Panc1 (cell line): ENCODE data around the gene CSF3R. TPM values are rescaled to one million over a fixed set of nuclear protein-coding genes. Genes with fewer than 3 reads are reported as not detected.

Experiments used
- ATAC-seq: fragments of 200-7000 bp; cut with Tn5 transposase; 2 replicates; pipeline ENCODE4 v1.9.1; 2020; ENCODE audit warnings: mild to moderate bottlenecking, moderate library complexity
- BruUV-seq: library from RNA; stranded (reverse); fragments of 400-500 nt; replicated peaks from 2 replicates; lab custom pipeline; 2021; lab: Mats Ljungman, UMichigan
- CTCF ChIA-PET: fragments of 300-600 bp; sonication (Branson Sonifier 250); formaldehyde crosslinking; loops from one replicate; lab custom pipeline; 2022; ENCODE audit warnings: antibody characterized with exemption; lab: Charles Lee
- POLR2A ChIA-PET: fragments of 300-600 bp; sonication (Branson Sonifier 250); formaldehyde crosslinking; loops from one replicate; lab custom pipeline; 2022; ENCODE audit warnings: antibody characterized with exemption; lab: Charles Lee
- DNase-seq: peaks from one replicate; pipeline ENCODE4 v3.0.0-alpha.2; 2010; ENCODE audit warnings: low read depth, low spot score
- H3K27ac ChIP-seq: 2 replicates; pipeline ENCODE4 v1.5.1; 2011; ENCODE audit warnings: mild to moderate bottlenecking, low read length, inconsistent platforms
- H3K27me3 ChIP-seq: fragments of 200-500 bp; sonication (Bioruptor generic); 2 replicates; pipeline ENCODE4 v1.6.0; 2014; ENCODE audit warnings: low read length, inconsistent platforms; ENCODE audit not compliant: control insufficient read depth, insufficient read depth
- H3K36me3 ChIP-seq: fragments of 200-500 bp; sonication (Bioruptor generic); 2 replicates; pipeline ENCODE4 v1.5.1; 2014; ENCODE audit warnings: inconsistent platforms, mild to moderate bottlenecking, low read length, moderate library complexity; ENCODE audit not compliant: control insufficient read depth, insufficient read depth
- H3K4me1 ChIP-seq: 2 replicates; pipeline ENCODE4 v1.5.1; 2011; ENCODE audit warnings: inconsistent platforms, mild to moderate bottlenecking, low read length, moderate library complexity; ENCODE audit not compliant: control insufficient read depth, insufficient read depth
- H3K4me3 ChIP-seq, 2 experiments: 2 replicates each; pipeline ENCODE4 v1.5.1; 2011 to 2012; ENCODE audit warnings: low read depth in 2 of 2, low read length in 2 of 2, mild to moderate bottlenecking in 2 of 2, inconsistent platforms in 1 of 2, moderate library complexity in 1 of 2
- H3K9me3 ChIP-seq: fragments of 200-500 bp; sonication (Bioruptor generic); 2 replicates; pipeline ENCODE4 v1.5.1; 2014; ENCODE audit warnings: low read depth, mild to moderate bottlenecking, inconsistent platforms, low read length, moderate library complexity; ENCODE audit not compliant: control insufficient read depth, insufficient read depth
- POLR2AphosphoS5 ChIP-seq: IDR thresholded peaks from 2 replicates; pipeline ENCODE4 v1.6.1; 2012; ENCODE audit warnings: mild to moderate bottlenecking, low read depth, low read length, moderate library complexity
- SIN3A ChIP-seq: IDR thresholded peaks from 2 replicates; pipeline ENCODE4 v1.6.1; 2012; ENCODE audit warnings: low read depth, mild to moderate bottlenecking, low read length, moderate library complexity, borderline replicate concordance; ENCODE audit not compliant: insufficient read depth
- TCF7L2 ChIP-seq: IDR thresholded peaks from 2 replicates; pipeline ENCODE4 v1.6.1; 2011; ENCODE audit warnings: mild to moderate bottlenecking, low read depth, low read length, inconsistent platforms
- in situ Hi-C: cut with HindIII; loops from 2 replicates; pipeline ENCODE4 v1.10.0; 2016; ENCODE audit warnings: low sequenced_read_pairs, low pct_unique_long_range_greater_than_20kb
- intact Hi-C: fragments of 100-400 bp; cut with micrococcal nuclease; formaldehyde crosslinking; loops from one replicate; pipeline ENCODE4 v1.10.0; 2022; ENCODE audit not compliant: unreplicated experiment
- total RNA-seq: library from RNA; stranded (reverse); gene quantifications from one replicate; pipeline ENCODE4 v1.2.1, GENCODE V29; 2021; ENCODE audit not compliant: unreplicated experiment
- TF ChIP-seq, protein P1 (sequence below), 2 experiments: IDR thresholded peaks; 2 replicates each; pipeline ENCODE4 v1.6.1; 2011 to 2012; ENCODE audit warnings: low read depth in 2 of 2, control low read depth in 1 of 2, low read length in 1 of 2, mild to moderate bottlenecking in 1 of 2, moderate library complexity in 1 of 2; ENCODE audit not compliant: insufficient read depth in 1 of 2
- TF ChIP-seq, protein P2 (sequence below): fragments of 450-650 bp; IDR thresholded peaks from 2 replicates; pipeline ENCODE4 v1.5.1; 2017; ENCODE audit warnings: mild to moderate bottlenecking

Gene CSF3R
- total RNA-seq, 1 experiment from 2014 or later, result 0.31 TPM

GRCh38 chr1:36440646-36441045 lies 42.1 kb downstream of the CSF3R start:
- no TSS peak for BruUV-seq
- ChIA-PET POLR2A (interaction anchor here (0.9 kb wide), 1 partner anchor 15 kb away, joined by 4 read pairs; no protein-coding TSS in a partner anchor), CTCF (no interaction called here)
- intact Hi-C loops (no loop called here), in situ Hi-C loops (no loop called here)
- no peak for ATAC-seq
- H3K4me1 ChIP-seq, result no peaks in the 10 kb centered on the region
- no peak overlapping the region for H3K27ac ChIP-seq
- H3K9me3 ChIP-seq, result no peaks in the 10 kb centered on the region
- no peak for TF ChIP-seq TCF7L2
- H3K36me3 ChIP-seq, result no peaks in the 10 kb centered on the region
- H3K27me3 ChIP-seq, result no peaks in the 10 kb centered on the region
- DNase-seq, result no peak
- no peak overlapping the region for H3K4me3 ChIP-seq

- in situ Hi-C loops, result no loop called here
- no peaks in the 10 kb centered on the region for H3K4me1 ChIP-seq
- H3K27ac ChIP-seq, result no peak overlapping the region
- H3K9me3 ChIP-seq, result no peaks in the 10 kb centered on the region
- no peaks in the 10 kb centered on the region for H3K27me3 ChIP-seq
- CTCF ChIA-PET, result no interaction called here
- ATAC-seq (no peak), DNase-seq (no peak)
- POLR2A ChIA-PET, result no interaction called here
- intact Hi-C loops, result no loop called here
- no peaks in the 10 kb centered on the region for H3K36me3 ChIP-seq
- H3K4me3 ChIP-seq, result no peak overlapping the region
- BruUV-seq, result no TSS peak
- no peak for TF ChIP-seq SIN3A
- TF ChIP-seq POLR2AphosphoS5, result no peak
- TF ChIP-seq, protein P1, sequence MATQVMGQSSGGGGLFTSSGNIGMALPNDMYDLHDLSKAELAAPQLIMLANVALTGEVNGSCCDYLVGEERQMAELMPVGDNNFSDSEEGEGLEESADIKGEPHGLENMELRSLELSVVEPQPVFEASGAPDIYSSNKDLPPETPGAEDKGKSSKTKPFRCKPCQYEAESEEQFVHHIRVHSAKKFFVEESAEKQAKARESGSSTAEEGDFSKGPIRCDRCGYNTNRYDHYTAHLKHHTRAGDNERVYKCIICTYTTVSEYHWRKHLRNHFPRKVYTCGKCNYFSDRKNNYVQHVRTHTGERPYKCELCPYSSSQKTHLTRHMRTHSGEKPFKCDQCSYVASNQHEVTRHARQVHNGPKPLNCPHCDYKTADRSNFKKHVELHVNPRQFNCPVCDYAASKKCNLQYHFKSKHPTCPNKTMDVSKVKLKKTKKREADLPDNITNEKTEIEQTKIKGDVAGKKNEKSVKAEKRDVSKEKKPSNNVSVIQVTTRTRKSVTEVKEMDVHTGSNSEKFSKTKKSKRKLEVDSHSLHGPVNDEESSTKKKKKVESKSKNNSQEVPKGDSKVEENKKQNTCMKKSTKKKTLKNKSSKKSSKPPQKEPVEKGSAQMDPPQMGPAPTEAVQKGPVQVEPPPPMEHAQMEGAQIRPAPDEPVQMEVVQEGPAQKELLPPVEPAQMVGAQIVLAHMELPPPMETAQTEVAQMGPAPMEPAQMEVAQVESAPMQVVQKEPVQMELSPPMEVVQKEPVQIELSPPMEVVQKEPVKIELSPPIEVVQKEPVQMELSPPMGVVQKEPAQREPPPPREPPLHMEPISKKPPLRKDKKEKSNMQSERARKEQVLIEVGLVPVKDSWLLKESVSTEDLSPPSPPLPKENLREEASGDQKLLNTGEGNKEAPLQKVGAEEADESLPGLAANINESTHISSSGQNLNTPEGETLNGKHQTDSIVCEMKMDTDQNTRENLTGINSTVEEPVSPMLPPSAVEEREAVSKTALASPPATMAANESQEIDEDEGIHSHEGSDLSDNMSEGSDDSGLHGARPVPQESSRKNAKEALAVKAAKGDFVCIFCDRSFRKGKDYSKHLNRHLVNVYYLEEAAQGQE (IDR thresholded peaks at IDR 0.05; ENCODE audit: insufficient read depth in 1 of 2, low read depth in 2 of 2, low read length in 1 of 2), result no peak
- TF ChIP-seq TCF7L2, result no peak
- TF ChIP-seq, protein P2, sequence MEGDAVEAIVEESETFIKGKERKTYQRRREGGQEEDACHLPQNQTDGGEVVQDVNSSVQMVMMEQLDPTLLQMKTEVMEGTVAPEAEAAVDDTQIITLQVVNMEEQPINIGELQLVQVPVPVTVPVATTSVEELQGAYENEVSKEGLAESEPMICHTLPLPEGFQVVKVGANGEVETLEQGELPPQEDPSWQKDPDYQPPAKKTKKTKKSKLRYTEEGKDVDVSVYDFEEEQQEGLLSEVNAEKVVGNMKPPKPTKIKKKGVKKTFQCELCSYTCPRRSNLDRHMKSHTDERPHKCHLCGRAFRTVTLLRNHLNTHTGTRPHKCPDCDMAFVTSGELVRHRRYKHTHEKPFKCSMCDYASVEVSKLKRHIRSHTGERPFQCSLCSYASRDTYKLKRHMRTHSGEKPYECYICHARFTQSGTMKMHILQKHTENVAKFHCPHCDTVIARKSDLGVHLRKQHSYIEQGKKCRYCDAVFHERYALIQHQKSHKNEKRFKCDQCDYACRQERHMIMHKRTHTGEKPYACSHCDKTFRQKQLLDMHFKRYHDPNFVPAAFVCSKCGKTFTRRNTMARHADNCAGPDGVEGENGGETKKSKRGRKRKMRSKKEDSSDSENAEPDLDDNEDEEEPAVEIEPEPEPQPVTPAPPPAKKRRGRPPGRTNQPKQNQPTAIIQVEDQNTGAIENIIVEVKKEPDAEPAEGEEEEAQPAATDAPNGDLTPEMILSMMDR, result no peak
These were observed 42.7 kb downstream of the CSF3R start for GRCh38 chr1:36440044-36440443.

GRCh38 chr1:36438715-36439114 lies 44.0 kb downstream of the CSF3R start:
- ATAC-seq (0 out of 2 replicates have a peak, but pooled peaks have one; percentile 42), DNase-seq (no peak)
- H3K36me3 ChIP-seq, result no peaks in the 10 kb centered on the region
- H3K4me3 ChIP-seq, result no peak overlapping the region
- H3K27me3 ChIP-seq, result no peaks in the 10 kb centered on the region
- in situ Hi-C loops (no loop called here), intact Hi-C loops (no loop called here)
- H3K9me3 ChIP-seq, result no peaks in the 10 kb centered on the region
- TF ChIP-seq, protein P2, result no peak
- TF ChIP-seq, protein P1 (IDR thresholded peaks at IDR 0.05; ENCODE audit: insufficient read depth in 1 of 2, low read depth in 2 of 2, low read length in 1 of 2), result no peak
- TF ChIP-seq TCF7L2 (no peak), SIN3A (no peak), POLR2AphosphoS5 (no peak)
- ChIA-PET CTCF (interaction anchor here (0.5 kb wide), 1 partner anchor 227 kb away, joined by 4 read pairs; no protein-coding TSS in a partner anchor), POLR2A (no interaction called here)
- H3K27ac ChIP-seq, result no peak overlapping the region
- no TSS peak for BruUV-seq
- no peaks in the 10 kb centered on the region for H3K4me1 ChIP-seq
